Measurements from ENCODE around the gene FAM229B. TPM values are rescaled to one million over a fixed set of nuclear protein-coding genes. Genes with fewer than 3 reads are reported as not detected.

FAM229B gene
- total and polyA plus RNA-seq, 2 of the 8 experiments (the other 6 are each of a cell fraction or from before 2014, with no cell fraction given): 10.0 to 10.4 TPM

- TF ChIP-seq RXRA (IDR thresholded peaks at IDR 0.05; ENCODE audit: insufficient read depth, low read depth, low read length) (no peak), EGR1 (IDR thresholded peaks at IDR 0.05; ENCODE audit: borderline replicate concordance, low read depth, low read length) (no peak)
Observed at GRCh38 chr6:112123982-112124381, 36.6 kb downstream of the FAM229B start (continued).

Measured in H1 (cell line).